ENCODE data around the gene SHD.
A peak's percentile ranks its signal among the peaks of the same experiment; 100 is the strongest.

Gene SHD

DNA sequence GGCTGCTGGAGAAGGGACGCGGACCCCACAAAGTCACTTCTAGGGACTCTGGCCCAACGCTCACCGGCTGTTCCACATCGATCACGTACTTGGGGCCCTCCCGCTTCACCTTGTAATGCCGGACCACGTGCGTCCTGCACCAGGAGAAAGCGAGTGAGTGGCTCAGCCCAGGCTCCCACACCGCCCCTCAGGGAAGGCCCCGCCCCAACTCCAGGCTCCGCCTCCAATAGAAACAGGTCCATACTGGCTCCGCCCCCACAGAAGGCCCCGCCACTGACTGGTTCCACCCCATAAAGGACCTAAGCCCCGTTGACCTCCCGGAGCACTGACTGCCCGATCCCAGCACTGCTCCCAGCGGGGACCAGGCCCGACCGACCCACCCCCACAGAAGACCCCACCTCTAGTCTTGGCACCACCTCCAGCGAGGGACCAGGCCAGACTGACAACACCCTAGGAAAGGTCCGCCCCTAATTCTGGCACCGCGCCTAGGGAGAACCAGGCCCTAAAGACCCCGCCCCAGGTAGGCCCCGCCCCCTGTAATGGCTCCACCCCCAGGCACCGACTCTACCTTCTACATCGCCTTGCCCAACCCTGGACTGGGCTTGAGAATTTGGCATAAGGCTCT, 48.3 kb downstream of the SHD start:
- peak; percentile 85 for DNase-seq (ENCODE audit: low spot score)

DNA sequence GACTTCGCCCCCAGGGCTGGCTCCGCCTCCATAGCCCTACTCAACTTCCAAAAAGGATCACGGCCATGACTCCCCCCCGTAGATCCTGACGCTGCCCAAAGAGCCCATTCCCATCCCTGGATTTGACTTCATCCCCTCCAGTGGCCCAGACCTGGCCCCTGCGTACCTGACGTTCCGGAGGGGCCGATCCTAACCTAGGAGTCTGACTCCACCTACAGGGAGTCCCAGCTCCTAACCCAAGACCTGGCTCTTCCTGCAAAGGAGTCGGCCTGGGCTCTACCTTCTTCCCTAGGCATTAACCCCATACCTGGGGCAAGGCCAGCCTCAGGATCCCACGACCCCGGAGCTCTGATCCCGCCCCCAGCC, 48.8 kb downstream of the SHD start:
- DNase-seq (ENCODE audit: low spot score), result no peak

DNA sequence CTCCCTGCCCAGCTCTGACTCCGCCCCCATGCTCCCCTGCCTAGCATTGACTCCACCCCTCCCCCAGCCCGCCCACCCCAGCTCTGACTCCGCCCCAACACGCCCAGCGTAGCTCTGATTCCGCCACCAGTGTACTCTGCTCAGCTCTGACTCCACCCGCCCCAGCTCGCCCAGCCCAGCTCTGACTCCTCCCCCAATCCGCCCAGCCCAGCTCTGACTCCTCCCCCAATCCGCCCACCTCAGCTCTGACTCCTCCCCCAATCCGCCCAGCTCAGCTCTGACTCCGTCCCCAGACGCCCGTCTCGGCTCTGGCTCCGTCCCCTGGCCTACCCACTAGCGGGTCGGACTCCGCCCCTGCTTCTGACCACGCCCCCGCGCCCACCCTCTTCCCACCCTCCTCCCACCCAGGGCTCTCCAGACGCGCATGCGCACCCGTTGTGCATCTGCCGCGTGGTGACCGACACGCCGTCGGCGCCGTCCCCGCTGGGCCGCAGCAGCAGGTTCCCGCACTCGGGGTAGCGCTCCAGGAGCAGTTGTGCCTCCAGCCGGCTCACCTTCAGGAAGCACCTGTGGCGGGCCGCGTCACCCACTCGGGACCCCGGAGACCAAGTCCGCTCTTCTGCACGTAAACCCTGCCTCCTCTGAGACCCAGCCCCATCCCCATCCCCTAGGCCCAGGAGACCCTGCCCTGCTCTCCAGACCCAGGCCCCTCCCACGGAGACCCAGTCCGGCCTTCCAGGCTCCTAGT, 49.4 kb downstream of the SHD start:
- peak; percentile 95 for DNase-seq (ENCODE audit: low spot score)

DNA sequence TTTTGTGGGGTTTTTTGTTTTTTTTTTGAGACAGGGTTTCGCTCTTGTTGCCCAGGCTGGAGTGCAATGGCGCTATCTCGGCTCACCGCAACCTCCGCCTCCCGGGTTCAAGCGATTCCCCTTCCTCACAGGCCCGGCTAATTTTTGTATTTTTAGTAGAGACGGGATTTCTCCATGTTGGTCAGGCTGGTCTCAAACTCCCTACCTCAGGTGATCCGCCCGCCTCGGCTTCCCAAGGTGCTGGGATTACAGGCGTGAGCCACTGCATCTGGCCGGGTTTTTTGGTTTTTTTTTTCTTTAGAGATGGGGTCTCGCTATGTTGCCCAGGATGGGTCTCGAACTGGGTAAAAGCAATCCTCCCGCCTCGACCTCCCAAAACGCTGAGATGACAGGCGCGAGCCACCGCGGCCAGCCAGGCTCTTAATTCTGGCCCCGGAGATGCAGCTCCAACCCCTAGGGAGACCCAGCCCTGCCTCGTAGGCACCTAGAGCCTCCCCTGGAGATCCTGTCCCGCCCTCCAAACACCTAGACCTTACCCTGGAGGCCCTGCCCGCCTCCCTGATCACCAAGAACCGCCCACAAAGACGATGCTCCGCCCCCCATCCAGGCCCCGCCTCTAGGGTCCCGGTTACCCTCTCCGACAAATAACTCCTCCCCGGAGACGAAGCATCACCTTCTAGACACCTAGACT, 50.1 kb downstream of the SHD start:
- DNase-seq (ENCODE audit: low spot score), result peak; percentile 61

DNA sequence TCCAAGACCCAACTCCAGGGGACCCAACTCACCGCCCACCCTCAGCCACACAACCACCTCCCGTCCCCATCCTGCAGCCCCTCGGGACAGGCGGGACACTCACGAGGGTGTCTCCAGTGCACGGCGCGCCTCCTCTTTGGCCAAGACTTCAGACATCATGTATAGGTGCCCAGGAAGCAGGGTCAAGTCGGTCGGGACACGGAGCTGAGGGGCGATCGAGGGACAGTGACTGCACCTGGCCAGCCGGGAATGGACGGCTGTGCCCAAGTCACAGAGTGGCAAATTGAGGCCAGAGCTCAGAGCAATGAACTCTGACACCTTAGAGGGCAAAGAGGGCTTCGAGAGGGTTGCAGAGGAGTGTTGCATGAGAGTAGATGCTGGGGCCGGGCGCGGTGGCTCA, 50.8 kb downstream of the SHD start:
- no peak for DNase-seq (ENCODE audit: low spot score)

DNA sequence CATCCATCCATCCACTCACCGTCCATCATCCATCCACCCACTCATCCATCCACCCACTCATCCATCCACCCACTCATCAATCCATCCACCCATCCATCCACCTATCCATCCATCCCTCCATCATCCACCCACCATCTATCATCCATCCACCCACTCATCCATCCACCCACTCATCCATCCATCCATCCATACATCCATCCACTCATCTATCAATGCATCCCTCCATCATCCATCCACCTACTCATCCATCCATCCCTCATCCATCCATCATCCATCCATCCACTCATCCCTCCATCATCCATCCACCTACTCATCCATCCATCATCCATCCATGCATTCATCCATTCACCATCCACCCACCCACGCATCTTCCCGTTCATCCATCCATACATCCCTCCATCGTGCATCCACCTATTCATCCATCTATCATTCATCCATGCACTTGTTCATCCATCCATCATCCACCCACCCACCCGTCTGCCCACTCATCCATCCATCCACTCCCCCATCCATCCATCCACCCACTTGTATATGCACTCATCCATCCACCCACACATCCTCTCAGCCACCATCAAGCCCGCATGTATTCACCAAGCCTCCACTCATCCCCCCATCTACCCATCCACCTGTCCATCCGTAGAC, 56.0 kb downstream of the SHD start:
- DNase-seq (ENCODE audit: low spot score), result no peak

DNA sequence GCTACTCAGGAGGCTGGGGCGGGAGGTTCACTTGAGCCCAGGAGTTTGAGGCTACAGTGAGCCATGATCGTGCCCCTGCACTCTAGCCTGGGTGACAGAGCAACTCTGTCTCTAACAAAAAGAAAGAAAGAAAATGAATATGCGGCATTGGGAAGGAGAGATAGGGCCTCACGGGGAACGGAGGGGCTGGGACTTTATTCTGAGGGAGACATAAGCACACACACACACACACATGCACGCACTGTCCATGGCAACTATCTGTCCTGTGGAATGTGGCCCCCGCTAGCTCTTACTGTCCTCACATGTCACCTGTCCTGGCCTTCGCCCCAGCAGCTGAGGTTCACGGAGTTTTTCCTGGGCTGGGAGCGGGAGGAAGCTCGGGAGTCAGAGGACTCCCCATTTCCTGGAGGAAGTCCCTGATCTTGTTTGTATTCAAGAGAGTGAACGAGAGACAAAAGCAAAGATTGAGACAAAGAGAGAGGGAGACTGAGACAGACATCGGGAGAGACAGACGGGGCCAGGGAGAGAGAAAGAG, 58.9 kb downstream of the SHD start:
- no peak for DNase-seq (ENCODE audit: low spot score)

DNA sequence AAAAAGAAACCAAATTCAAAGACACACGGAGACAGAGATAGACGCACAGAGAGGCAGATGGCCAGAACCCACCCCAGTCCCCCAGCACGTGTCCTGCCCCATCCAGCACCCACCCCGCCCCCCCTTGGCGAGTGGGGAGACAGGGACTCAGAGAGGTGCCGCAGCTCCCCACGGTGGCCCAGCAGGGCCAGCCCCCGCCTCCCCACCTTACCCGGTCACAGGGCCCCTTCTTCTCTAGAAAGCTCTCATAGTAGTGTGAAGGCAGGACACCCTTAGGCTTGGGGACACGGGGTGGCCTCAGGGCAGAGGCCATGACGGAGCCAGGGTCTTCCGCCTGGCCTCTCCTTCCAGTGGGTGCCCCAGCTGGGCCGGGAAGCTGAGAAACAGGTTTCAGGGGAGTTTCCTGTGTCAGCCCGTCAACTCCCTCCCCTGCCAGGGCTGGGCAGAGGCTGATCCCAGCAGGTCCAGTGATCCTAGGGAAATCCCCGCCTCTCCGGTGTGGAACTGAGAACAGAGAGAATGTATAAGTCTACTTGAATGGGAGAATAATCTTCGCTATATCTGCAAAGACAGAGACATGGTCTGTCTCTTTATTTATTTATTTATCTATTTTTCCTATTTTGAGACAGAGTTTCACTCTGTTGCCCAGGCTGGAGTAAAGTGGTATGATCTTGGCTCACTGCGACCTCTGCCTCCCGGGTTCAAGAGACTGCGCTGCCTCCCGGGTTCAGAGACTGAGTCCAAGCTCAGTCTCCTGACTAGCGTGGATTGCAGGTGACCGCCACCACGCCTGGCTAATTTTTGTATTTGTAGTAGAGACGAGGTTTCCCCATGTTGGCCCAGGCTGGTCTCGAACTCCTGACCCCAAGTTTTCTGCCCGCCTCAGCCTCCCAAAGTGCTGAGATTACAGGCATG, 59.6 kb downstream of the SHD start, which contains the start of gene STAP2:
Gene STAP2, minus strand, starts transcription at position 387 of the 915 bp plus-strand sequence. Its CDS starts 74 bp downstream, at position 313.
- DNase-seq (ENCODE audit: low spot score), result no peak

Data from SK-N-DZ (cell line).